Tibial nerve (tissue), 4 donors: Measurements from ENCODE around the gene SLC44A5. TPM values are rescaled to one million over a fixed set of nuclear protein-coding genes. Genes with fewer than 3 reads are reported as not detected.

Experiments
- DNase-seq, 2 donors: peaks; one replicate each; pipeline ENCODE4 v3.0.0-alpha.2; 2019; ENCODE audit warnings: low spot score in 2 of 2
- H3K27ac ChIP-seq, 4 donors: fragments of 200-600 bp; sonication (generic) in 3 of 4; one replicate each; pipeline ENCODE4 v1.5.1; 2017 to 2019; ENCODE audit warnings: mild to moderate bottlenecking in 1 of 4
- H3K27me3 ChIP-seq, 2 donors: fragments of 200-600 bp; sonication (generic) in 1 of 2; one replicate each; pipeline versions ENCODE4 v1.5.1 to v1.6.0; 2017 to 2019
- H3K36me3 ChIP-seq, 3 donors: fragments of 200-600 bp; sonication (generic); one replicate each; pipeline ENCODE4 v1.5.1; 2018 to 2019
- H3K4me1 ChIP-seq, 4 donors: fragments of 200-600 bp; sonication (generic) in 3 of 4; one replicate each; pipeline ENCODE4 v1.5.1; 2017 to 2019
- H3K4me3 ChIP-seq, 4 donors: fragments of 200-600 bp; sonication (generic) in 3 of 4; one replicate each; pipeline ENCODE4 v1.5.1; 2017 to 2019; ENCODE audit warnings: mild to moderate bottlenecking in 1 of 4, moderate library complexity in 1 of 4
- H3K9me3 ChIP-seq, 4 donors: fragments of 200-600 bp; sonication (generic) in 3 of 4; one replicate each; pipeline ENCODE4 v1.5.1; 2017 to 2019
- EP300 ChIP-seq, 2 donors: sonication (generic); formaldehyde crosslinking; IDR thresholded peaks; one replicate each; pipeline ENCODE4 v1.6.1; 2017; ENCODE audit warnings: antibody characterized with exemption in 2 of 2, mild to moderate bottlenecking in 1 of 2
- POLR2A ChIP-seq, 2 donors: fragments of 450-650 bp; IDR thresholded peaks; one replicate each; pipeline ENCODE4 v1.6.1; 2017; ENCODE audit warnings: antibody characterized with exemption in 2 of 2, mild to moderate bottlenecking in 2 of 2, moderate library complexity in 2 of 2
- WGBS, 2 donors: methylation state at CpG; one replicate each; pipeline ENCODE4 v1.1.5; 2018; 5-methylcytosine and 5-hydroxymethylcytosine counted together
- total RNA-seq, 4 donors: library from RNA; depleted of rRNA; stranded (reverse); fragments of >200 nt; gene quantifications; one replicate each; pipeline ENCODE4 v1.1.0, GENCODE V29; 2016
- TF ChIP-seq, protein P1 (sequence below), 5 experiments: fragments of 200-600 bp in 3 of 5; fragments of 450-650 bp in 2 of 5; sonication (generic) in 3 of 5; IDR thresholded peaks; one replicate each; pipeline ENCODE4 v1.5.1; 2016 to 2019; ENCODE audit warnings: antibody characterized with exemption in 5 of 5, mild to moderate bottlenecking in 3 of 5, moderate library complexity in 2 of 5

SLC44A5 gene
- total RNA-seq, 4 donors from 2014 or later = 0.21 TPM; not detected in 3

DNA sequence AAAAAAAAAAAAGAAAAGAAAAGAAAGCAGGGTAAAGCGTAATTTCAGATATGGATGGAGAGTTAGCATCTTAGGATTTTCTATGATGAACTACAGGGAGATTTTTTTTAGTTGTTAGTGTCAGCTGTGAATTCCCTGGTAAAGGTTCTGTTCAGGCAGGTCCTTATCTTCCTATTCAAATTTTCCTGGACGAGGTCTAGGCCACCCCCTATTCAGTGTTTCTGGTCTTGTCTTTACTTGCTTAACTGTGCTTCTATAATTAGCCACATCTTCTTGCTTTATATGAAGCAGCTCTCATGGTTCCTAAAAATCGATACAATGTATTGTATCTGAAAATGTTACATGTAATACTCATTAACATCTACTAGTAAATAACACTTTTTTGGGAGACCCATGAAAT, 318.9 kb downstream of the SLC44A5 start:
- H3K27ac ChIP-seq = no peak overlapping the region
- 78 to 81% methylated on average over 3 of the region's 3 CpGs for WGBS, 2 donors
- H3K36me3 ChIP-seq = no peaks in the 10 kb centered on the region
- TF ChIP-seq POLR2A (IDR thresholded peaks at IDR 0.05) (no peak), EP300 (IDR thresholded peaks at IDR 0.05) (no peak)
- TF ChIP-seq, protein P1, sequence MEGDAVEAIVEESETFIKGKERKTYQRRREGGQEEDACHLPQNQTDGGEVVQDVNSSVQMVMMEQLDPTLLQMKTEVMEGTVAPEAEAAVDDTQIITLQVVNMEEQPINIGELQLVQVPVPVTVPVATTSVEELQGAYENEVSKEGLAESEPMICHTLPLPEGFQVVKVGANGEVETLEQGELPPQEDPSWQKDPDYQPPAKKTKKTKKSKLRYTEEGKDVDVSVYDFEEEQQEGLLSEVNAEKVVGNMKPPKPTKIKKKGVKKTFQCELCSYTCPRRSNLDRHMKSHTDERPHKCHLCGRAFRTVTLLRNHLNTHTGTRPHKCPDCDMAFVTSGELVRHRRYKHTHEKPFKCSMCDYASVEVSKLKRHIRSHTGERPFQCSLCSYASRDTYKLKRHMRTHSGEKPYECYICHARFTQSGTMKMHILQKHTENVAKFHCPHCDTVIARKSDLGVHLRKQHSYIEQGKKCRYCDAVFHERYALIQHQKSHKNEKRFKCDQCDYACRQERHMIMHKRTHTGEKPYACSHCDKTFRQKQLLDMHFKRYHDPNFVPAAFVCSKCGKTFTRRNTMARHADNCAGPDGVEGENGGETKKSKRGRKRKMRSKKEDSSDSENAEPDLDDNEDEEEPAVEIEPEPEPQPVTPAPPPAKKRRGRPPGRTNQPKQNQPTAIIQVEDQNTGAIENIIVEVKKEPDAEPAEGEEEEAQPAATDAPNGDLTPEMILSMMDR (IDR thresholded peaks at IDR 0.05) = no peak
- no peaks in the 10 kb centered on the region for H3K27me3 ChIP-seq
- H3K4me1 ChIP-seq = no peaks in the 10 kb centered on the region
- DNase-seq = no peak
- no peak overlapping the region for H3K4me3 ChIP-seq
- peaks cover 0 to 4% (median 0%) of the 10 kb centered on the region in 4 donors for H3K9me3 ChIP-seq

DNA sequence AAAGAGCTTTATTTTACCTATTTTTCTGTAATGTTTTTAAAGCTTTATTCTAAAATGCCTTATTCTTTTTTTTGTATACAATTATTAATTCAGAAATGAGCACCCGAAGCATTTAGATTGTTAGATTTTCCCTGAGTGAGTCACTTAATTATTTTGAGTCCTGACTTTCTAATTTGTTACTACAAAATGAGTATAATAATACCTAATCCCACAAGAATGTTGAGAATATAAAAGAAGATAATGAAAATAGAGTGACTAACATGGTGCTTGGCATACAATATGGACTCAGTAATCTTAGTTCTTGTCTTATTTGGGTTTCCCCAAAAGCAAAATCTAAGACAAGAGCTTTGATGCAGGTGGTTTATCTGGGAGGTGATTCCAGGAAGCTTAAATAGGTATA, 334.5 kb downstream of the SLC44A5 start:
- H3K27ac ChIP-seq = no peak overlapping the region
- no peak for TF ChIP-seq EP300 (IDR thresholded peaks at IDR 0.05)
- no peak for TF ChIP-seq POLR2A (IDR thresholded peaks at IDR 0.05)
- TF ChIP-seq, protein P1 (IDR thresholded peaks at IDR 0.05) = no peak
- WGBS, 2 donors = 57 to 67% methylated on average over 1 of the region's 1 CpG

DNA sequence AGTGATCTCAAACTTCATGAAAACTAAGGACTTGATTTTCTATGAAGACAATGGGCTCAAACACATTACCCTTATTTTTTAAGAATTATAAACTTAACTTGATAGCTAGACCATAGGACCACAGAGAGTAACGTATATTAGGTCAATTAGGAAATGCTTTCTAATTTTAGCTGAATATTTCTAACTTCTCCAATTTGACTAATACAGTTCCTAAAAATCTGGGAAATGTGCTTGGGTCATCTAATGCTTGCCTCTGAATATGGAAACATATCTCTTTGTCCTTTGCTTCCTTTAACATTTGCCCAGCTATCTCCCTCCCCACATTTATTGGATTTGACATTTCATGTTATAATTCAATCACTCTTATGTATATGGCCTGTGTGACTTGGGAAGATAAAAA, 335.3 kb downstream of the SLC44A5 start:
- Histone ChIP-seq H3K9me3 (no peaks in the 10 kb centered on the region), H3K27me3 (no peaks in the 10 kb centered on the region), H3K36me3 (no peaks in the 10 kb centered on the region), H3K27ac (no peak overlapping the region), H3K4me3 (no peak overlapping the region), H3K4me1 (no peaks in the 10 kb centered on the region)
- 44 to 52% methylated on average over 1 of the region's 1 CpG for WGBS, 2 donors
- DNase-seq = no peak
- TF ChIP-seq EP300 (IDR thresholded peaks at IDR 0.05) (no peak), POLR2A (IDR thresholded peaks at IDR 0.05) (no peak)
- TF ChIP-seq, protein P1 (IDR thresholded peaks at IDR 0.05) = no peak

More for the DNA sequence above, 334.5 kb downstream of the SLC44A5 start:
- DNase-seq = no peak
- Histone ChIP-seq H3K36me3 (no peaks in the 10 kb centered on the region), H3K9me3 (no peaks in the 10 kb centered on the region), H3K4me1 (no peaks in the 10 kb centered on the region), H3K4me3 (no peak overlapping the region), H3K27me3 (no peaks in the 10 kb centered on the region)

DNA sequence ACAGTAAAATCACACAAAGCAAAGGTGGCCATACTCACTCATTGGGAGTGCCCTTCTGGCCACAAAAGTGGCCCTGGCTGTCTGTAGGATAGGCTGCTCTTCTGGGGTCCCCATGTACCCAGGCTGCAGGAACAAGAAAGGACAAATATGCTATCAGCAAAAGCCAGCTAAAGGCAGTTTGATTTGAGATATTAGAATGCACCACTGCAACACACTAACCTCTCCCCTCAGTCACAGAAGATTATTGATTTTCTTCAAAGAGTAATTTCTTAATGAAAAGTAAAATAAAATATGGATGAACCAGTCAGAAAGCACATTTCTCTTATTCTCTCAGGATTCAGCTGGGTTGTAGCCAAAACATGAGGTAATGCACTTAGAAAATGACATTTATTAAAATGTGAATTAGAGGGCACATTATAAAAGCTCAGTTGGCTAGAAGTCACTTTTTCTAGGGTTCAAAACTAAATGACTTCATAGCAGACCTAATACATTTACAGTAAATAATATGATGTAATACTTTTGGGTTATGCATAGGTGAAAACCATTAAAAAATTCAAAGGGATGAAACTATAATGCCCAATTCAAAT, 335.9 kb downstream of the SLC44A5 start:
- Histone ChIP-seq H3K27me3 (no peaks in the 10 kb centered on the region), H3K4me1 (no peaks in the 10 kb centered on the region), H3K4me3 (no peak overlapping the region), H3K9me3 (no peaks in the 10 kb centered on the region), H3K36me3 (no peaks in the 10 kb centered on the region), H3K27ac (no peak overlapping the region)
- TF ChIP-seq POLR2A (IDR thresholded peaks at IDR 0.05) (no peak), EP300 (IDR thresholded peaks at IDR 0.05) (no peak)
- TF ChIP-seq, protein P1 (IDR thresholded peaks at IDR 0.05) = no peak
- DNase-seq = no peak

DNA sequence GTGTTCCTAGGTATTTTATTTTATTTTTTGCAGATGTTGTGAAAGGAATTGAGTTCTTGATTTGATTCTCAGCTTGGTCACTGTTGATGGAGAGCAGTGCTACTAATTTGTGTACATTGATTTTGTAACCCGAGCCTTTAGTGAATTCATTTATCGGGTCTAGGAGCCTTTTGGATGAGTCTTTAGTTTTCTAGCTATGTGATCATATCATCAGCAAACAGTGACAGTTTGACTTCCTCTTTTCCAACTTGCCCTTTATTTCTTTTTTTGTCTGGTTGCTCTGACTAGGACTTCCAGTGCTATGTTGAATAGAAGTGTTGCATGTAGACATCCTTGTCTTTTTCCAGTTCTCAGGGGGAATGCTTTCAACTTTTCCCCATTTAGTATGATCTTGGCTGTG, 337.8 kb downstream of the SLC44A5 start:
- no peak overlapping the region for H3K27ac ChIP-seq
- no peaks in the 10 kb centered on the region for H3K9me3 ChIP-seq
- H3K36me3 ChIP-seq = no peaks in the 10 kb centered on the region
- 85 to 87% methylated on average over 2 of the region's 2 CpGs for WGBS, 2 donors
- H3K4me1 ChIP-seq = no peaks in the 10 kb centered on the region
- DNase-seq = no peak
- H3K27me3 ChIP-seq = no peaks in the 10 kb centered on the region
- TF ChIP-seq EP300 (IDR thresholded peaks at IDR 0.05) (no peak), POLR2A (IDR thresholded peaks at IDR 0.05) (no peak)
- TF ChIP-seq, protein P1 (IDR thresholded peaks at IDR 0.05) = no peak
- H3K4me3 ChIP-seq = no peak overlapping the region
